A673 (cell line): Measurements from ENCODE around the gene ATP5PD. TPM values are rescaled to one million over a fixed set of nuclear protein-coding genes. Genes with fewer than 3 reads are reported as not detected.

ENCODE experiments used
- BruUV-seq: library from RNA; stranded (reverse); fragments of 400-500 nt; replicated peaks from 2 replicates; lab custom pipeline; 2021; lab: Mats Ljungman, UMichigan
- CTCF ChIA-PET: fragments of 300-600 bp; sonication (Branson Sonifier 250); formaldehyde crosslinking; loops from one replicate; lab custom pipeline; 2022; ENCODE audit warnings: antibody characterized with exemption; lab: Charles Lee
- POLR2A ChIA-PET: fragments of 300-600 bp; sonication (Branson Sonifier 250); formaldehyde crosslinking; loops from one replicate; lab custom pipeline; 2022; ENCODE audit warnings: antibody characterized with exemption; ENCODE audit not compliant: low non-redundant PET; lab: Charles Lee
- DNase-seq: peaks from one replicate; pipeline ENCODE4 v3.0.0-alpha.2; 2015; ENCODE audit warnings: low spot score
- H3K27ac ChIP-seq: fragments of 200-600 bp; sonication (generic); 2 replicates; pipeline ENCODE4 v1.5.1; 2016; ENCODE audit warnings: mixed run types, low read depth, mild to moderate bottlenecking, mixed read lengths, antibody characterized with exemption, low read length; ENCODE audit not compliant: poor library complexity, severe bottlenecking
- H3K27me3 ChIP-seq: fragments of 200-600 bp; sonication (generic); replicated peaks from 2 replicates; pipeline ENCODE4 v1.6.1; 2017; ENCODE audit warnings: mixed run types, low read depth, mild to moderate bottlenecking, mixed read lengths, antibody characterized with exemption, low read length; ENCODE audit not compliant: insufficient read depth, poor library complexity
- H3K36me3 ChIP-seq: fragments of 200-600 bp; sonication (generic); 2 replicates; pipeline ENCODE4 v1.6.1; 2016; ENCODE audit warnings: mixed run types, mild to moderate bottlenecking, mixed read lengths, antibody characterized with exemption, low read length; ENCODE audit not compliant: insufficient read depth, poor library complexity, severe bottlenecking
- H3K4me1 ChIP-seq: fragments of 200-600 bp; sonication (generic); 2 replicates; pipeline ENCODE4 v1.6.1; 2017; ENCODE audit warnings: mixed run types, mild to moderate bottlenecking, mixed read lengths, antibody characterized with exemption, low read length; ENCODE audit not compliant: insufficient read depth, poor library complexity, severe bottlenecking
- H3K4me3 ChIP-seq: fragments of 200-600 bp; sonication (generic); 2 replicates; pipeline ENCODE4 v1.5.1; 2016; ENCODE audit warnings: low read depth, mixed run types, mild to moderate bottlenecking, mixed read lengths, low read length; ENCODE audit not compliant: poor library complexity, severe bottlenecking
- H3K9me3 ChIP-seq: fragments of 200-600 bp; sonication (generic); 2 replicates; pipeline ENCODE4 v1.6.1; 2016; ENCODE audit warnings: mixed run types, low read depth, mild to moderate bottlenecking, mixed read lengths, antibody characterized with exemption, low read length; ENCODE audit not compliant: poor library complexity, severe bottlenecking
- CTCF ChIP-seq: fragments of 300-800, 200-600 bp; sonication (generic); conservative IDR thresholded peaks from 2 replicates; pipeline ENCODE4 v1.5.1; 2017; ENCODE audit warnings: low read depth, mild to moderate bottlenecking, antibody characterized with exemption, low read length, moderate library complexity, mixed read lengths
- EZH2 ChIP-seq: fragments of 200-600 bp; sonication (generic); IDR thresholded peaks from 2 replicates; pipeline ENCODE4 v1.6.1; 2017; ENCODE audit warnings: borderline replicate concordance, low read depth, mild to moderate bottlenecking, mixed read lengths, antibody characterized with exemption, low read length; ENCODE audit not compliant: poor library complexity, severe bottlenecking
- intact Hi-C: fragments of 100-400 bp; cut with micrococcal nuclease; formaldehyde crosslinking; loops from one replicate; pipeline ENCODE4 v1.10.0; 2022; ENCODE audit not compliant: unreplicated experiment
- total RNA-seq: library from RNA; stranded (reverse); gene quantifications from 2 replicates; pipeline ENCODE4 v1.2.3, GENCODE V29; 2021

Gene ATP5PD
- total RNA-seq, 1 experiment from 2014 or later: 291 TPM

- Histone ChIP-seq H3K4me1 (no peaks in the 10 kb centered on the region), H3K27ac (no peak overlapping the region), H3K9me3 (no peaks in the 10 kb centered on the region), H3K4me3 (no peak overlapping the region), H3K27me3 (no peaks in the 10 kb centered on the region), H3K36me3 (peaks cover 23% of the 10 kb centered on the region)
- intact Hi-C loops: no loop called here
- no TSS peak for BruUV-seq
- CTCF ChIA-PET: no interaction called here
- TF ChIP-seq EZH2: no peak
- TF ChIP-seq CTCF: no peak
- POLR2A ChIA-PET: no interaction called here
- DNase-seq: no peak
Observed at GRCh38 chr17:75065562-75066151, 18.9 kb upstream of the ATP5PD start.

- H3K9me3 ChIP-seq: no peaks in the 10 kb centered on the region
- H3K27ac ChIP-seq: no peak overlapping the region
- TF ChIP-seq CTCF (no peak), EZH2 (no peak)
- POLR2A ChIA-PET: no interaction called here
- CTCF ChIA-PET: interaction anchor here (1.0 kb wide), 1 partner anchor 11 kb away, joined by 3 read pairs; no protein-coding TSS in a partner anchor
- peaks cover 28% of the 10 kb centered on the region for H3K36me3 ChIP-seq
- intact Hi-C loops: no loop called here
- BruUV-seq: no TSS peak
- no peak for DNase-seq
- H3K4me3 ChIP-seq: no peak overlapping the region
- H3K27me3 ChIP-seq: no peaks in the 10 kb centered on the region
- no peaks in the 10 kb centered on the region for H3K4me1 ChIP-seq
Observed at GRCh38 chr17:75064867-75065561, 18.2 kb upstream of the ATP5PD start.

GRCh38 chr17:75064460-75064859, 17.7 kb upstream of the ATP5PD start:
- TF ChIP-seq EZH2 (no peak), CTCF (no peak)
- intact Hi-C loops: no loop called here
- no peaks in the 10 kb centered on the region for H3K9me3 ChIP-seq
- peaks cover 32% of the 10 kb centered on the region for H3K36me3 ChIP-seq
- no peak overlapping the region for H3K4me3 ChIP-seq
- ChIA-PET CTCF (interaction anchor here (1.0 kb wide), 1 partner anchor 10 kb away, joined by 3 read pairs; no protein-coding TSS in a partner anchor), POLR2A (no interaction called here)
- no peaks in the 10 kb centered on the region for H3K27me3 ChIP-seq
- no TSS peak for BruUV-seq
- no peak for DNase-seq
- no peak overlapping the region for H3K27ac ChIP-seq
- no peaks in the 10 kb centered on the region for H3K4me1 ChIP-seq
